Osteocyte (in vitro differentiated cells): ENCODE data around the gene TNFRSF1B. TPM values are rescaled to one million over a fixed set of nuclear protein-coding genes. Genes with fewer than 3 reads are reported as not detected.

Experiments
- DNase-seq: peaks from one replicate; pipeline ENCODE4 v3.0.0; 2021; ENCODE audit warnings: mixed read lengths; ENCODE audit not compliant: unreplicated experiment; ENCODE audit errors: extremely low spot score
- H3K27ac Mint-ChIP-seq: one replicate; pipeline ENCODE4 v1.8.0; 2021; ENCODE audit warnings: mild to moderate bottlenecking, mixed read lengths; ENCODE audit not compliant: unreplicated experiment
- H3K27me3 Mint-ChIP-seq: one replicate; pipeline ENCODE4 v1.8.0; 2021; ENCODE audit warnings: mixed read lengths; ENCODE audit not compliant: unreplicated experiment
- H3K36me3 Mint-ChIP-seq: one replicate; pipeline ENCODE4 v1.8.0; 2021; ENCODE audit warnings: mixed read lengths; ENCODE audit not compliant: unreplicated experiment
- H3K4me1 Mint-ChIP-seq: one replicate; pipeline ENCODE4 v1.8.0; 2021; ENCODE audit warnings: mixed read lengths; ENCODE audit not compliant: unreplicated experiment
- H3K4me3 Mint-ChIP-seq: one replicate; pipeline ENCODE4 v1.8.0; 2021; ENCODE audit warnings: mild to moderate bottlenecking, moderate library complexity, mixed read lengths; ENCODE audit not compliant: unreplicated experiment
- H3K9me3 Mint-ChIP-seq: one replicate; pipeline ENCODE4 v1.8.0; 2021; ENCODE audit warnings: mixed read lengths; ENCODE audit not compliant: unreplicated experiment
- total RNA-seq: library from RNA; stranded (reverse); gene quantifications from 2 replicates; pipeline ENCODE4 v1.2.1, GENCODE V29; 2021
- TF ChIP-seq, protein P1 (sequence below): fragments of 200-600 bp; sonication (generic); IDR thresholded peaks from 2 replicates; pipeline ENCODE4 v1.5.0; 2021; ENCODE audit warnings: antibody characterized with exemption, mild to moderate bottlenecking, moderate library complexity

TNFRSF1B gene
- total RNA-seq, 1 donor from 2014 or later: 7.4 TPM

DNA sequence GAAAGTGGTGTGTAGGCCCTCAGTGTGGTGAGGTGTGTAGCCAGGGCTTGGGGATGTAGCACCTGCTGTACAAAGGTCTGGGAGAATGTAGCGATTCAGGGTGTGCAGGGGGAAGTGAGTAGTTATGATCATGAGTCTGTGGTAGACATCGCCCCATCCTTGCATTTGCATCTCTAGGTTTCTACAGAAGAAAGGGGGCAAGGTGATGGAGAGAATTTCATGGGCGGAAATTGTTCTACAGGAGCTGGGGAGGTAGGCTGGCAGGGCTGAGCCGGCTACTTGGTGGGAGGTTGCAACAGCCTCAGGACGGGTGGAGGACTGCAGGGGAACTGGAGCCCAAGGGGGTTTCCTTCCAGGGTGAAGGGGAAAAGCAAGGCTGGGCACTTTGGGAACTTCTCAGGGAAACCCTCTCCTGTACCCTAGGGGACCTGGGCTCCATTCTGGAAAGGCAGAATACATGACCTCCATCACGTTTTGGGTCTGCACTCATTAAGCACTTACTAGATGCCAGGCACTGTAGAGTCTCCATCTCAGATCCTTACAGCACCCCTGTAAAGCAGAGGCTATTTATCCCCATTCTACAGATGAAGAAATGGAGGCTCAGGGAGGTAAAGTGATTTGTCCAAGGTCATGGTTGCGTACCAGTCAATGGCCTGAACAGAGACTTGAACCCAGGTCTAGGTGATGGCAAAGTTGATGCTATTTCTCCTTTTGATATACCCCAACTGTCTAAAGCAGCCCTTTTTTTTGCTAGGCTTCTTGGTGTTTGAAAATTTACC lies 14.5 kb upstream of the TNFRSF1B start:
- Mint-ChIP-seq H3K4me1 (peaks cover 28% of the 10 kb centered on the region), H3K4me3 (no peak overlapping the region), H3K27me3 (no peaks in the 10 kb centered on the region), H3K9me3 (peaks cover 8% of the 10 kb centered on the region), H3K27ac (no peak overlapping the region), H3K36me3 (peaks cover 1% of the 10 kb centered on the region)
- TF ChIP-seq, protein P1, sequence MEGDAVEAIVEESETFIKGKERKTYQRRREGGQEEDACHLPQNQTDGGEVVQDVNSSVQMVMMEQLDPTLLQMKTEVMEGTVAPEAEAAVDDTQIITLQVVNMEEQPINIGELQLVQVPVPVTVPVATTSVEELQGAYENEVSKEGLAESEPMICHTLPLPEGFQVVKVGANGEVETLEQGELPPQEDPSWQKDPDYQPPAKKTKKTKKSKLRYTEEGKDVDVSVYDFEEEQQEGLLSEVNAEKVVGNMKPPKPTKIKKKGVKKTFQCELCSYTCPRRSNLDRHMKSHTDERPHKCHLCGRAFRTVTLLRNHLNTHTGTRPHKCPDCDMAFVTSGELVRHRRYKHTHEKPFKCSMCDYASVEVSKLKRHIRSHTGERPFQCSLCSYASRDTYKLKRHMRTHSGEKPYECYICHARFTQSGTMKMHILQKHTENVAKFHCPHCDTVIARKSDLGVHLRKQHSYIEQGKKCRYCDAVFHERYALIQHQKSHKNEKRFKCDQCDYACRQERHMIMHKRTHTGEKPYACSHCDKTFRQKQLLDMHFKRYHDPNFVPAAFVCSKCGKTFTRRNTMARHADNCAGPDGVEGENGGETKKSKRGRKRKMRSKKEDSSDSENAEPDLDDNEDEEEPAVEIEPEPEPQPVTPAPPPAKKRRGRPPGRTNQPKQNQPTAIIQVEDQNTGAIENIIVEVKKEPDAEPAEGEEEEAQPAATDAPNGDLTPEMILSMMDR: no peak
- DNase-seq: no peak

DNA sequence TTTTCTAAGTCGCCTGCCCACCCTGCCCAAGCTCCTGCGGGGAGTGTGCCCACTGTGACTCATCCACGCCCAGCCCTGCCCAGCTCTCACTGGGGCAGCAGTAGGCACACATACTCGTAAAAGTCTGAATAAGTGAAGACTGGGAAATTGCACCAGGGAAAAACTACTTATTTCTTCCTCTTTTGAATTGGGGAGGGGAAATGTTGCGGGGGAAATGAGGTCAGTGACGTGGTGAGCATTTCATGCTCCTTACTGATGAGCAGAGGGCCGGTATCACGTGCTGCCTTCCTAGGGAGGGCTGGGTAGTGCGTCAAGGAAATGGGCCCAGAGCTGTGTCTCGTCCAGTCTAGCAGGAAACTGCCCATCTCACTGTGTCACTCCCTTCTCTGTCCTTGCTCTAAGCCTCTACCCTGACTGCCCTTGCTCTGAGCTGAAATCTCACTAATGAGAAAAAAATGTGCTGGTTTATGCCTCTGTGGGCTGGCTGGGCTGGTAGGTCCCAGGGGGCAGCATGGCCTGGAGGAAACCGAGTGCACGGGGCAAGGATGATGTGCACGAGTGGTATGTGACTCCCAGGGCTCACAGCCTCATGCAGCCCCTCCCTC lies 13.5 kb upstream of the TNFRSF1B start:
- peaks cover 8% of the 10 kb centered on the region for H3K9me3 Mint-ChIP-seq
- H3K4me1 Mint-ChIP-seq: peaks cover 36% of the 10 kb centered on the region
- H3K27me3 Mint-ChIP-seq: no peaks in the 10 kb centered on the region
- peak overlapping the region; percentile 85 for H3K27ac Mint-ChIP-seq
- peak overlapping the region; percentile 4 for H3K4me3 Mint-ChIP-seq
- peak; percentile 88 for DNase-seq
- peaks cover 1% of the 10 kb centered on the region for H3K36me3 Mint-ChIP-seq
- TF ChIP-seq, protein P1: no peak

DNA sequence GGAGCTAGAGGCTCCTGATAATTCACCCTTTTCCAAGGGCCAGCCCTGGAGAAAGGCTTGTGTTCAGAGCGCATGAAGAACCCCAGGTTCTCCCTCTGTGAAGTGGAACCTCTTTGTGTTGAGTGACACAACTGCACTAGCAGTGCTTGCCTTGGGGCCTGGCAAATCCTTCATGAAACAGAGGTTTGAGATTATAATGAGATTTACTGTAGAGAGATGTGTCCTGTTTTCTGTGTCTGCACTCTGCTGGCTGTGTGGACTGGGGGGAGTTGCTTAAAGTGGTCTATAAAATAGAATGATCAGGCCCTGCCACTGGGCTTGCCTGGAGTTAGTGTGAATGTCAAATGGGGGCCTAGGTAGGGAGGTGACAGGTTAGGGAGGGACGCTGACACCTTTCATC lies 11.5 kb upstream of the TNFRSF1B start:
- DNase-seq: no peak
- H3K4me1 Mint-ChIP-seq: peaks cover 42% of the 10 kb centered on the region
- H3K9me3 Mint-ChIP-seq: no peaks in the 10 kb centered on the region
- H3K4me3 Mint-ChIP-seq: no peak overlapping the region
- H3K27me3 Mint-ChIP-seq: no peaks in the 10 kb centered on the region
- H3K27ac Mint-ChIP-seq: no peak overlapping the region
- H3K36me3 Mint-ChIP-seq: no peaks in the 10 kb centered on the region
- TF ChIP-seq, protein P1: no peak

DNA sequence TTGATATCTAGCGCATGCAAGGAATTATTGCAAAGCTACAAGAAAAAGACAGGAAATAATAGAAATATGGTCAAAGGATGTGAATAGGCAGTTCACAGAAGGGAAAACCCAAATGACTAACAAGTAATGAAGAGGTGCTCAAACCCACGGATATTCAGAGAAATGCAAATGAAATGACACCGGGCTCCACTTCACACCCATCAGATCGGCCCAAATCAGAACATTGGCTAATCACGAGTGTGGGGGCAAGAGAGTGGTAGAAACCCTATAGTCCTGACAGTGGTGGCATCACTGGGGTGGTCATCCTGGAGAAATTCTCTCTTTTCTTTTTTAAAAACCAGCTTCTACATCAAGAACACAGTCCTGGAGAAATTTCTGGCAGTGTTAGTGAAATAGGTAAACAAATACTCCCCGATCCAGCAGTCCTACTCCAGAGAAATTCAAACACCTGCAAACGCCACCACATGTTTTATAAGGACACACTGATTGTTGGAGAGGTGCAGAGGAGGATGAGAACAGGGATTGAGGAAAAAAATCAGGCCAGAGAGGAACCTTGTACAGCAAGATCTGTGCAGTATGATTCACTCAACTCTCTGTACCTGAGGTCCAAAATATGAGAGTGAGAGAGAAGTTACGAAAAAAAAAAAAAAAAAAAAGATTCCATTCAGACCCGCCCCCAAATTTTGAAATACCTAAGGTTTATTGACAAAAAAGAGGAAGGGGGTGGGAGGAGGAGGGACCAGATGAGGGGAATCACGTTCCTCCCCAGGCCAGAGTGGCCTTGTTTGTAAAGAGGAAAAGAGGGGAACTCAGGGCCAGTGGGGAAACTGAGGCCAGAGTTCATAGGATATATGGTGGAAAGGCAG lies 9.2 kb upstream of the TNFRSF1B start:
- no peaks in the 10 kb centered on the region for H3K36me3 Mint-ChIP-seq
- no peaks in the 10 kb centered on the region for H3K9me3 Mint-ChIP-seq

More for the DNA sequence above, 9.2 kb upstream of the TNFRSF1B start:
- DNase-seq: no peak
- TF ChIP-seq, protein P1: no peak
- Mint-ChIP-seq H3K4me1 (peaks cover 47% of the 10 kb centered on the region), H3K27ac (no peak overlapping the region), H3K27me3 (no peaks in the 10 kb centered on the region), H3K4me3 (no peak overlapping the region)
